Activated CD4-positive, alpha-beta T cell treated with anti-CD3 and anti-CD28 coated beads for 1 hour (primary cell): Measurements from ENCODE around the gene BTBD1.
A peak's percentile ranks its signal among the peaks of the same experiment; 100 is the strongest.
"Not testable (repeated sequence)": the region's sequence is repeated elsewhere in the genome, so short reads cannot be mapped to it uniquely, and the experiment has no call there.

ENCODE experiments used
- DNase-seq: peaks from one replicate; pipeline ENCODE4 v3.0.0-alpha.2; 2020

The BTBD1 gene

GRCh38 chr15:83053151-83053550 is 13.9 kb downstream of the BTBD1 start:
- no peak for DNase-seq

- DNase-seq = no peak
Measured at GRCh38 chr15:83046558-83047127, 20.4 kb downstream of the BTBD1 start.

- no peak for DNase-seq
Measured at GRCh38 chr15:83044156-83044555, 22.9 kb downstream of the BTBD1 start.

GRCh38 chr15:83039206-83039605 is 27.8 kb downstream of the BTBD1 start:
- no peak for DNase-seq

GRCh38 chr15:83036253-83036652 is 30.8 kb downstream of the BTBD1 start:
- DNase-seq = no peak

- not testable (repeated sequence) for DNase-seq
Measured at GRCh38 chr15:83031234-83031633, 35.8 kb downstream of the BTBD1 start.

- DNase-seq = no peak
Measured at GRCh38 chr15:83030021-83030420, 37.0 kb downstream of the BTBD1 start.

GRCh38 chr15:83018436-83018835 is 48.6 kb downstream of the BTBD1 start:
- no peak for DNase-seq

GRCh38 chr15:83016906-83017305 is 50.1 kb downstream of the BTBD1 start:
- no peak for DNase-seq

- DNase-seq = no peak
Measured at GRCh38 chr15:83015361-83015760, 51.7 kb downstream of the BTBD1 start.

GRCh38 chr15:83014205-83014653 is 52.8 kb downstream of the BTBD1 start:
- no peak for DNase-seq

GRCh38 chr15:83012636-83013035 is 54.4 kb downstream of the BTBD1 start:
- no peak for DNase-seq

- DNase-seq = no peak
Measured at GRCh38 chr15:83012076-83012426, 55.0 kb downstream of the BTBD1 start.

- peak; percentile 77 for DNase-seq
Measured at GRCh38 chr15:83011271-83012075, 55.6 kb downstream of the BTBD1 start, which contains the start of gene C15orf40. C15orf40 (minus strand) TSS chr15:83011639; CDS start chr15:83011607, 32 bp downstream.

GRCh38 chr15:83010709-83011270 is 56.3 kb downstream of the BTBD1 start:
- DNase-seq = peak; percentile 50

GRCh38 chr15:83000672-83001031 is 66.4 kb downstream of the BTBD1 start:
- not testable (repeated sequence) for DNase-seq

GRCh38 chr15:82999905-83000671 is 67.0 kb downstream of the BTBD1 start:
- DNase-seq = no peak

GRCh38 chr15:82999426-82999825 is 67.6 kb downstream of the BTBD1 start:
- no peak for DNase-seq

GRCh38 chr15:82995938-82996337 is 71.1 kb downstream of the BTBD1 start:
- DNase-seq = no peak

- no peak for DNase-seq
Measured at GRCh38 chr15:82995076-82995475, 72.0 kb downstream of the BTBD1 start.

GRCh38 chr15:82993144-82993543 is 73.9 kb downstream of the BTBD1 start:
- no peak for DNase-seq

- DNase-seq = no peak
Measured at GRCh38 chr15:82992436-82992998, 74.5 kb downstream of the BTBD1 start.

GRCh38 chr15:82986442-82986780 is 80.6 kb downstream of the BTBD1 start:
- no peak for DNase-seq
